B cell (primary cell): Measurements from ENCODE around the gene TENT4A. TPM values are rescaled to one million over a fixed set of nuclear protein-coding genes. Genes with fewer than 3 reads are reported as not detected.
A peak's percentile ranks its signal among the peaks of the same experiment; 100 is the strongest.

ENCODE experiments used
- ATAC-seq: fragments of 200-7000 bp; cut with Tn5 transposase; one replicate; pipeline ENCODE4 v1.10.0; 2021; ENCODE audit warnings: low read depth, mild to moderate bottlenecking, moderate number of reproducible peaks, moderate library complexity
- CTCF ChIA-PET: fragments of 350-600 bp; sonication (Branson Sonifier 250); formaldehyde crosslinking; loops from one replicate; lab custom pipeline; 2021; ENCODE audit warnings: antibody characterized with exemption, inconsistent platforms; lab: Charles Lee
- POLR2A ChIA-PET: fragments of 350-600 bp; sonication (Branson Sonifier 250); formaldehyde crosslinking; loops from one replicate; lab custom pipeline; 2021; ENCODE audit warnings: antibody characterized with exemption; lab: Charles Lee
- DNase-seq: peaks from one replicate; pipeline ENCODE4 v3.0.0; 2013
- H2AFZ ChIP-seq: 2 replicates; pipeline ENCODE4 v1.6.1; 2012; ENCODE audit warnings: mild to moderate bottlenecking, low read depth, low read length; ENCODE audit not compliant: insufficient read depth, poor library complexity, severe bottlenecking
- H3K27ac ChIP-seq, 2 donors: 1 replicate in 1 of 2; 2 replicates in 1 of 2; pipeline ENCODE4 v1.5.1; 2012 to 2013; ENCODE audit warnings: low read length in 2 of 2, mild to moderate bottlenecking in 2 of 2, moderate library complexity in 1 of 2
- H3K27me3 ChIP-seq, 4 experiments: fragments of 200-600 bp in 1 of 4; sonication (generic) in 1 of 4; replicated peaks in 1 of 4; 1 replicate in 2 of 4; 2 replicates in 2 of 4; pipeline versions ENCODE4 v1.6.1 to v1.7.0; 2013 to 2016; ENCODE audit warnings: low read length in 3 of 4, mild to moderate bottlenecking in 2 of 4, mixed read lengths in 1 of 4, moderate library complexity in 1 of 4; ENCODE audit not compliant: insufficient read depth in 4 of 4, control insufficient read depth in 3 of 4; ENCODE audit errors: control extremely low read depth in 1 of 4
- H3K36me3 ChIP-seq, 2 experiments: replicated peaks in 1 of 2; 1 replicate in 1 of 2; 2 replicates in 1 of 2; pipeline versions ENCODE4 v1.6.1 to v1.7.1; 2013; ENCODE audit warnings: low read length in 1 of 2; ENCODE audit not compliant: insufficient read depth in 2 of 2, control insufficient read depth in 1 of 2; ENCODE audit errors: control extremely low read depth in 1 of 2, extremely low read depth in 1 of 2
- H3K4me1 ChIP-seq, 2 donors: fragments of 200-600 bp in 1 of 2; sonication (generic) in 1 of 2; 1 replicate in 1 of 2; 2 replicates in 1 of 2; pipeline versions ENCODE4 v1.5.1 to v1.6.1; 2013 to 2017; ENCODE audit warnings: low read length in 2 of 2; ENCODE audit not compliant: control insufficient read depth in 2 of 2, insufficient read depth in 2 of 2
- H3K4me2 ChIP-seq: replicated peaks from 2 replicates; pipeline ENCODE3; 2012; ENCODE audit warnings: mild to moderate bottlenecking, low read depth, low read length; ENCODE audit not compliant: poor library complexity, severe bottlenecking
- H3K4me3 ChIP-seq, 5 experiments: fragments of 200-600 bp in 1 of 5; sonication (generic) in 1 of 5; 1 replicate in 3 of 5; 2 replicates in 2 of 5; pipeline versions ENCODE4 v1.5.1 to v1.7.0; 2011 to 2016; ENCODE audit warnings: low read length in 4 of 5, mild to moderate bottlenecking in 4 of 5, low read depth in 2 of 5, control low read depth in 1 of 5, moderate library complexity in 1 of 5; ENCODE audit not compliant: insufficient read depth in 1 of 5; ENCODE audit errors: control extremely low read depth in 1 of 5, extremely low read depth in 1 of 5
- H3K79me2 ChIP-seq: fragments of 200-600 bp; sonication (generic); one replicate; pipeline ENCODE4 v1.6.0; 2016; ENCODE audit warnings: low read length; ENCODE audit not compliant: control insufficient read depth, insufficient read depth
- H3K9ac ChIP-seq: fragments of 200-600 bp; sonication (generic); 2 replicates; pipeline ENCODE4 v1.6.1; 2017; ENCODE audit warnings: mild to moderate bottlenecking, low read length, moderate library complexity
- H3K9me3 ChIP-seq, 3 donors: one replicate each; pipeline versions ENCODE4 v1.6.1 to v1.7.1; 2013; ENCODE audit warnings: low read length in 2 of 3; ENCODE audit not compliant: control insufficient read depth in 2 of 3, insufficient read depth in 1 of 3; ENCODE audit errors: control extremely low read depth in 1 of 3
- H4K20me1 ChIP-seq: 2 replicates; pipeline ENCODE4 v1.6.0; 2012; ENCODE audit warnings: mild to moderate bottlenecking, low read length; ENCODE audit not compliant: insufficient read depth, control insufficient read depth, poor library complexity, severe bottlenecking
- H3K27ac Mint-ChIP-seq: one replicate; pipeline ENCODE4 v1.8.0; 2021; ENCODE audit warnings: mixed read lengths
- H3K27me3 Mint-ChIP-seq: one replicate; pipeline ENCODE4 v1.8.0; 2021; ENCODE audit warnings: mixed read lengths
- H3K4me1 Mint-ChIP-seq: one replicate; pipeline ENCODE4 v1.8.0; 2021; ENCODE audit warnings: mixed read lengths
- H3K4me3 Mint-ChIP-seq: one replicate; pipeline ENCODE4 v1.8.0; 2021; ENCODE audit warnings: mixed read lengths
- H3K9me3 Mint-ChIP-seq: one replicate; pipeline ENCODE4 v1.8.0; 2022; ENCODE audit warnings: mixed read lengths; ENCODE audit not compliant: insufficient read depth
- CTCF ChIP-seq: fragments of 200-600 bp; IDR thresholded peaks from one replicate; pipeline ENCODE4 v1.8.0; 2022; ENCODE audit warnings: antibody characterized with exemption, mild to moderate bottlenecking
- EZH2 ChIP-seq: IDR thresholded peaks from 2 replicates; pipeline ENCODE4 v1.6.1; 2012; ENCODE audit warnings: borderline replicate concordance, low read depth, mild to moderate bottlenecking, moderate library complexity, low read length; ENCODE audit not compliant: insufficient read depth, poor library complexity, severe bottlenecking
- WGBS: methylation state at CpG from one replicate; pipeline ENCODE4 v1.1.5; 2013; ENCODE audit warnings: missing lambda C conversion rate; ENCODE audit not compliant: insufficient coverage; 5-methylcytosine and 5-hydroxymethylcytosine counted together
- intact Hi-C: fragments of 100-400 bp; cut with micrococcal nuclease; formaldehyde crosslinking; loops from one replicate; pipeline ENCODE4 v1.10.0; 2022
- polyA plus RNA-seq: library from polyadenylated mRNA; depleted of rRNA; stranded (reverse); fragments of >200 nt; gene quantifications from 2 replicates; pipeline ENCODE4 v1.2.3, GENCODE V29; 2012
- total RNA-seq, 2 donors: library from RNA; stranded (reverse); fragments of 120-200 nt in 1 of 2; gene quantifications; 1 replicate in 1 of 2; 2 replicates in 1 of 2; pipeline versions ENCODE4 v1.2.3 to v1.2.4, GENCODE V29; 2013 to 2022

TENT4A gene
- total and polyA plus RNA-seq, 2 donors (not counting 1 experiment from before 2014, with no cell fraction given), result 18.5 to 63.6 TPM

- H3K79me2 ChIP-seq, result peaks cover 73% of the 10 kb centered on the region
- no peaks in the 10 kb centered on the region for H3K27me3 ChIP-seq
- H3K27ac ChIP-seq, result peak overlapping the region in 1 of 2 donors; percentile 6
- H3K4me3 Mint-ChIP-seq, result peak overlapping the region; percentile 90
- intact Hi-C loops, result loop anchor here (10.0 kb wide), 1 partner anchor 1222 kb away; no protein-coding TSS in a partner anchor
- ATAC-seq (no peak), DNase-seq (no peak)
- peaks cover 53 to 56% of the 10 kb centered on the region in 2 donors for H3K4me1 ChIP-seq
- 91% methylated on average over 4 of the region's 4 CpGs for WGBS
- H3K4me3 ChIP-seq, result no peak overlapping the region
- peaks cover 58% of the 10 kb centered on the region for H4K20me1 ChIP-seq
- peak overlapping the region; percentile 79 for H3K27ac Mint-ChIP-seq
- H3K9me3 Mint-ChIP-seq, result no peaks in the 10 kb centered on the region
- no peak for TF ChIP-seq EZH2
- no peak for TF ChIP-seq CTCF
- H3K27me3 Mint-ChIP-seq, result no peaks in the 10 kb centered on the region
- POLR2A ChIA-PET, result interaction anchor here (1.1 kb wide), 1 partner anchor 15 kb away, joined by 3 read pairs; no protein-coding TSS in a partner anchor
- H3K36me3 ChIP-seq, result peaks cover 0 to 8% of the 10 kb centered on the region in 2 experiments
- H3K9me3 ChIP-seq, result no peaks in the 10 kb centered on the region
- H3K4me1 Mint-ChIP-seq, result peaks cover 70% of the 10 kb centered on the region
- H3K9ac ChIP-seq, result peak overlapping the region; percentile 52
- H3K4me2 ChIP-seq, result peak overlapping the region; percentile 75
- no peak overlapping the region for H2AFZ ChIP-seq
- CTCF ChIA-PET, result interaction anchor here (1.1 to 2.1 kb wide), 3 partner anchors 13 to 108 kb away, joined by 3 to 8 read pairs (median 6); no protein-coding TSS in a partner anchor
Observed at GRCh38 chr5:6716629-6717149, 3.5 kb downstream of the TENT4A start.

GRCh38 chr5:6717247-6717646 lies 4.0 kb downstream of the TENT4A start:
- ChIA-PET CTCF (interaction anchor here (1.8 to 2.1 kb wide), 2 partner anchors 12 to 28 kb away, joined by 6 to 8 read pairs; no protein-coding TSS in a partner anchor), POLR2A (interaction anchor here (0.6 kb wide), 1 partner anchor 18 kb away, joined by 5 read pairs; no protein-coding TSS in a partner anchor)
- TF ChIP-seq EZH2 (no peak), CTCF (no peak)
- ATAC-seq, result no peak
- H3K4me1 ChIP-seq, result peaks cover 55 to 56% of the 10 kb centered on the region in 2 donors
- Mint-ChIP-seq H3K4me3 (peak overlapping the region; percentile 64), H3K9me3 (no peaks in the 10 kb centered on the region), H3K4me1 (peaks cover 70% of the 10 kb centered on the region), H3K27ac (peak overlapping the region; percentile 75), H3K27me3 (no peaks in the 10 kb centered on the region)
- H3K9me3 ChIP-seq, result no peaks in the 10 kb centered on the region
- DNase-seq, result no peak
- no peak overlapping the region for H3K9ac ChIP-seq
- intact Hi-C loops, result loop anchor here (10.0 kb wide), 1 partner anchor 1222 kb away; no protein-coding TSS in a partner anchor
- peaks cover 64% of the 10 kb centered on the region for H4K20me1 ChIP-seq
- peaks cover 0 to 8% of the 10 kb centered on the region in 2 experiments for H3K36me3 ChIP-seq
- peak overlapping the region; percentile 75 for H3K4me2 ChIP-seq
- H3K27ac ChIP-seq, result no peak overlapping the region
- peaks cover 79% of the 10 kb centered on the region for H3K79me2 ChIP-seq
- no peaks in the 10 kb centered on the region for H3K27me3 ChIP-seq
- H2AFZ ChIP-seq, result no peak overlapping the region
- H3K4me3 ChIP-seq, result no peak overlapping the region
